NOMO-1 treated with dmso at 0.1 percent for 144 hours (cell line): ENCODE measurements around the gene RITA1.
A peak's percentile ranks its signal among the peaks of the same experiment; 100 is the strongest.
"Not testable (repeated sequence)": the region's sequence is repeated elsewhere in the genome, so short reads cannot be mapped to it uniquely, and the experiment has no call there.

Source experiments
- DNase-seq: peaks from one replicate; lab custom pipeline; 2025; ENCODE audit not compliant: unreplicated experiment; lab: John Stamatoyannopoulos, UW

RITA1 gene

GRCh38 chr12:113201187-113202177, 16.0 kb downstream of the RITA1 start:
- DNase-seq = no peak

- DNase-seq = no peak
Measured at GRCh38 chr12:113202300-113203075, 17.0 kb downstream of the RITA1 start.

- no peak for DNase-seq
Measured at GRCh38 chr12:113203852-113204760, 18.6 kb downstream of the RITA1 start.

GRCh38 chr12:113204804-113205203, 19.3 kb downstream of the RITA1 start:
- DNase-seq = no peak

GRCh38 chr12:113206802-113207201, 21.3 kb downstream of the RITA1 start:
- not testable (repeated sequence) for DNase-seq

GRCh38 chr12:113207613-113208040, 22.1 kb downstream of the RITA1 start:
- peak; percentile 24 for DNase-seq

- DNase-seq = peak; percentile 97
Measured at GRCh38 chr12:113208041-113208934, 22.8 kb downstream of the RITA1 start.

GRCh38 chr12:113211160-113211559, 25.6 kb downstream of the RITA1 start:
- DNase-seq = no peak

- DNase-seq = peak; percentile 85
Measured at GRCh38 chr12:113214895-113215400, 29.4 kb downstream of the RITA1 start.

GRCh38 chr12:113216027-113216426, 30.5 kb downstream of the RITA1 start:
- no peak for DNase-seq

GRCh38 chr12:113220593-113221180, 35.2 kb downstream of the RITA1 start:
- no peak for DNase-seq

GRCh38 chr12:113221181-113221996, 35.9 kb downstream of the RITA1 start, which contains the start of gene TPCN1:
Gene TPCN1, plus strand, starts transcription at chr12:113221464. Its CDS starts 5,389 bp downstream, at chr12:113226853.
- peak; percentile 99 for DNase-seq

GRCh38 chr12:113221997-113222729, 36.6 kb downstream of the RITA1 start:
- no peak for DNase-seq

- DNase-seq = no peak
Measured at GRCh38 chr12:113222730-113223531, 37.4 kb downstream of the RITA1 start.

- no peak for DNase-seq
Measured at GRCh38 chr12:113224955-113225354, 39.4 kb downstream of the RITA1 start.

GRCh38 chr12:113226696-113227568, 41.4 kb downstream of the RITA1 start:
- DNase-seq = no peak
